Loucy (cell line): ENCODE measurements around the gene CCBE1.

Source experiments
- H2AFZ ChIP-seq: fragments of 200-600 bp; sonication (generic); 2 replicates; pipeline ENCODE4 v1.6.0; 2016; ENCODE audit warnings: antibody characterized with exemption, mild to moderate bottlenecking, low read length, moderate library complexity
- H3F3A ChIP-seq: fragments of 200-600 bp; 2 replicates; pipeline ENCODE4 v1.6.0; 2016; ENCODE audit warnings: antibody characterized with exemption, low read depth, mild to moderate bottlenecking
- H3K27me3 ChIP-seq: fragments of 200-600 bp; sonication (generic); 2 replicates; pipeline ENCODE4 v1.6.1; 2014; ENCODE audit warnings: low read length, mild to moderate bottlenecking; ENCODE audit not compliant: insufficient read depth, poor library complexity, severe bottlenecking
- H3K36me3 ChIP-seq: fragments of 200-600 bp; sonication (generic); 2 replicates; pipeline ENCODE4 v1.6.1; 2016; ENCODE audit warnings: low read length; ENCODE audit not compliant: insufficient read depth
- H3K4me1 ChIP-seq: fragments of 200-600 bp; sonication (generic); 2 replicates; pipeline ENCODE4 v1.5.1; 2014; ENCODE audit warnings: low read length, mild to moderate bottlenecking; ENCODE audit not compliant: insufficient read depth, poor library complexity, severe bottlenecking
- H3K4me2 ChIP-seq: fragments of 200-600 bp; sonication (generic); 2 replicates; pipeline ENCODE4 v1.6.0; 2014; ENCODE audit warnings: antibody characterized with exemption, low read length, low read depth, mild to moderate bottlenecking; ENCODE audit not compliant: poor library complexity, severe bottlenecking
- H3K4me3 ChIP-seq: fragments of 200-600 bp; sonication (generic); 2 replicates; pipeline ENCODE4 v1.5.1; 2014; ENCODE audit warnings: low read length, mild to moderate bottlenecking, mixed read lengths; ENCODE audit not compliant: poor library complexity, severe bottlenecking
- H3K79me2 ChIP-seq: fragments of 200-600 bp; sonication (generic); 2 replicates; pipeline ENCODE4 v1.6.1; 2014; ENCODE audit warnings: low read length; ENCODE audit not compliant: insufficient read depth
- H3K9ac ChIP-seq: fragments of 200-600 bp; sonication (generic); 2 replicates; pipeline ENCODE4 v1.6.0; 2014; ENCODE audit warnings: mild to moderate bottlenecking, low read depth, low read length, moderate library complexity; ENCODE audit not compliant: poor library complexity, severe bottlenecking
- H3K9me2 ChIP-seq: fragments of 200-600 bp; sonication (generic); replicated peaks from 2 replicates; pipeline ENCODE4 v1.6.1; 2016; ENCODE audit warnings: low read depth, low read length, mixed read lengths
- H3K9me3 ChIP-seq: fragments of 200-600 bp; sonication (generic); 2 replicates; pipeline ENCODE4 v1.6.1; 2014; ENCODE audit warnings: mild to moderate bottlenecking, antibody characterized with exemption, low read length, low read depth; ENCODE audit not compliant: insufficient read depth
- H4K20me1 ChIP-seq: fragments of 200-600 bp; sonication (generic); 2 replicates; pipeline ENCODE4 v1.6.0; 2014; ENCODE audit warnings: antibody characterized with exemption, low read length, mild to moderate bottlenecking; ENCODE audit not compliant: insufficient read depth, poor library complexity, severe bottlenecking
- EZH2phosphoT487 ChIP-seq: fragments of 200-600 bp; IDR thresholded peaks from 2 replicates; pipeline ENCODE4 v1.6.1; 2018; ENCODE audit warnings: antibody characterized with exemption, mild to moderate bottlenecking, moderate library complexity, borderline replicate concordance
- TF ChIP-seq, protein P1 (sequence below): fragments of 200-600 bp; sonication (generic); conservative IDR thresholded peaks from 2 replicates; pipeline ENCODE4 v1.5.1; 2014; ENCODE audit warnings: mild to moderate bottlenecking, antibody characterized with exemption, low read length

Gene CCBE1

GRCh38 chr18:59707306-59707705, 10.1 kb upstream of the CCBE1 start:
- no peaks in the 10 kb centered on the region for H3K36me3 ChIP-seq
- H3K4me1 ChIP-seq, result no peaks in the 10 kb centered on the region
- H2AFZ ChIP-seq, result no peak overlapping the region
- no peak overlapping the region for H3K4me3 ChIP-seq
- no peaks in the 10 kb centered on the region for H3K79me2 ChIP-seq
- no peaks in the 10 kb centered on the region for H4K20me1 ChIP-seq
- H3K27me3 ChIP-seq, result no peaks in the 10 kb centered on the region
- no peak for TF ChIP-seq EZH2phosphoT487
- TF ChIP-seq, protein P1, sequence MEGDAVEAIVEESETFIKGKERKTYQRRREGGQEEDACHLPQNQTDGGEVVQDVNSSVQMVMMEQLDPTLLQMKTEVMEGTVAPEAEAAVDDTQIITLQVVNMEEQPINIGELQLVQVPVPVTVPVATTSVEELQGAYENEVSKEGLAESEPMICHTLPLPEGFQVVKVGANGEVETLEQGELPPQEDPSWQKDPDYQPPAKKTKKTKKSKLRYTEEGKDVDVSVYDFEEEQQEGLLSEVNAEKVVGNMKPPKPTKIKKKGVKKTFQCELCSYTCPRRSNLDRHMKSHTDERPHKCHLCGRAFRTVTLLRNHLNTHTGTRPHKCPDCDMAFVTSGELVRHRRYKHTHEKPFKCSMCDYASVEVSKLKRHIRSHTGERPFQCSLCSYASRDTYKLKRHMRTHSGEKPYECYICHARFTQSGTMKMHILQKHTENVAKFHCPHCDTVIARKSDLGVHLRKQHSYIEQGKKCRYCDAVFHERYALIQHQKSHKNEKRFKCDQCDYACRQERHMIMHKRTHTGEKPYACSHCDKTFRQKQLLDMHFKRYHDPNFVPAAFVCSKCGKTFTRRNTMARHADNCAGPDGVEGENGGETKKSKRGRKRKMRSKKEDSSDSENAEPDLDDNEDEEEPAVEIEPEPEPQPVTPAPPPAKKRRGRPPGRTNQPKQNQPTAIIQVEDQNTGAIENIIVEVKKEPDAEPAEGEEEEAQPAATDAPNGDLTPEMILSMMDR, result no peak
- no peaks in the 10 kb centered on the region for H3F3A ChIP-seq
- H3K9ac ChIP-seq, result no peak overlapping the region
- no peaks in the 10 kb centered on the region for H3K9me2 ChIP-seq
- no peak overlapping the region for H3K4me2 ChIP-seq
- H3K9me3 ChIP-seq, result no peaks in the 10 kb centered on the region

DNA sequence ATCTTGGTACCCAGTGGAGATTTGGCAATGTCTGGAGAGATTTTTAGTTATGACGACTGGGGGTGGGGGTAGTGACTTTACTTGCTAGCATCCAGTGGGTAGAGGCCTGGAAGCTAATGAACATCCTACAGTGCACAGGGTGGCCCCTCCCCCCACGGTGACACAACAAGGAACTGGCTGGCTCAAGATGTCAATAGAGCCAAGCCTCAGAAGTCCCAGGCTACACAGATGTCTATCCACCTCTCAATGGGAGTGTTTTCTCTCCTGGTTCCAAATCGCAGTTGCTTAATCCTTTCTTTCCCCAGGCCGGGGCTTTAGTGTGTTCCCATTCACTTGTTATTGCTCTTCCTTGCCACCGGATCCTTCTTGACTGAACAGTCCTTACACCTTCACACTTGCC, 9.3 kb upstream of the CCBE1 start:
- TF ChIP-seq, protein P1, result no peak
- no peak for TF ChIP-seq EZH2phosphoT487
- H2AFZ ChIP-seq, result no peak overlapping the region
- H3K4me3 ChIP-seq, result no peak overlapping the region

DNA sequence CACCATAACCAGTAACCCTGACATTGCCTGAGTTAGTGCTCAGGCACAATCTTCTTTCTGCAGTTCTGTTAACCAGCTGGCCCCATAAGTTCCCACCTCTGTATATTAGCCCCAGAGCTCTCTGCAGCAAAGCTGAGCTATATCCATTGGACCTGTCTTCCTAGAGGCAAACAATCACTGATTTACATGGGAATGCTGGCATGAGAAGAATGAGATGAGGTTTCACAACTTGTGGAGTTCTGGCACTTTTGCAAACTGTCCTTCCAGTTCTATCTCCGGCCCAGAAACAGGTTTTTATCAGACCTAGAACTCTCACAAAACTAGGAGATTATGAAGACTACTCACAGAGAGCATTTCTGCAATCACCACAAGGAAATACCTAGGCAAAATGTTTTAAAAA, 7.9 kb upstream of the CCBE1 start:
- Histone ChIP-seq H2AFZ (no peak overlapping the region), H3K9me3 (no peaks in the 10 kb centered on the region), H3F3A (no peaks in the 10 kb centered on the region), H3K27me3 (no peaks in the 10 kb centered on the region), H3K9me2 (no peaks in the 10 kb centered on the region), H4K20me1 (no peaks in the 10 kb centered on the region), H3K4me1 (no peaks in the 10 kb centered on the region), H3K4me2 (no peak overlapping the region), H3K36me3 (no peaks in the 10 kb centered on the region), H3K79me2 (no peaks in the 10 kb centered on the region), H3K4me3 (no peak overlapping the region), H3K9ac (no peak overlapping the region)
- TF ChIP-seq, protein P1, result no peak
- TF ChIP-seq EZH2phosphoT487, result no peak

More for the DNA sequence above, 9.3 kb upstream of the CCBE1 start:
- H3K4me1 ChIP-seq, result no peaks in the 10 kb centered on the region
- H3K27me3 ChIP-seq, result no peaks in the 10 kb centered on the region
- H3K9me2 ChIP-seq, result no peaks in the 10 kb centered on the region
- no peaks in the 10 kb centered on the region for H3K79me2 ChIP-seq
- no peak overlapping the region for H3K9ac ChIP-seq
- H3F3A ChIP-seq, result no peaks in the 10 kb centered on the region
- H3K36me3 ChIP-seq, result no peaks in the 10 kb centered on the region
- no peak overlapping the region for H3K4me2 ChIP-seq
- H4K20me1 ChIP-seq, result no peaks in the 10 kb centered on the region
- H3K9me3 ChIP-seq, result no peaks in the 10 kb centered on the region
